GM21367 (cell line): ENCODE measurements around the gene ATXN7.
A peak's percentile ranks its signal among the peaks of the same experiment; 100 is the strongest.

Experiments
- ATAC-seq: cut with Tn5 transposase; IDR thresholded peaks from one replicate; pipeline ENCODE4 v1.9.1; 2021; ENCODE audit not compliant: unreplicated experiment

Gene ATXN7

DNA sequence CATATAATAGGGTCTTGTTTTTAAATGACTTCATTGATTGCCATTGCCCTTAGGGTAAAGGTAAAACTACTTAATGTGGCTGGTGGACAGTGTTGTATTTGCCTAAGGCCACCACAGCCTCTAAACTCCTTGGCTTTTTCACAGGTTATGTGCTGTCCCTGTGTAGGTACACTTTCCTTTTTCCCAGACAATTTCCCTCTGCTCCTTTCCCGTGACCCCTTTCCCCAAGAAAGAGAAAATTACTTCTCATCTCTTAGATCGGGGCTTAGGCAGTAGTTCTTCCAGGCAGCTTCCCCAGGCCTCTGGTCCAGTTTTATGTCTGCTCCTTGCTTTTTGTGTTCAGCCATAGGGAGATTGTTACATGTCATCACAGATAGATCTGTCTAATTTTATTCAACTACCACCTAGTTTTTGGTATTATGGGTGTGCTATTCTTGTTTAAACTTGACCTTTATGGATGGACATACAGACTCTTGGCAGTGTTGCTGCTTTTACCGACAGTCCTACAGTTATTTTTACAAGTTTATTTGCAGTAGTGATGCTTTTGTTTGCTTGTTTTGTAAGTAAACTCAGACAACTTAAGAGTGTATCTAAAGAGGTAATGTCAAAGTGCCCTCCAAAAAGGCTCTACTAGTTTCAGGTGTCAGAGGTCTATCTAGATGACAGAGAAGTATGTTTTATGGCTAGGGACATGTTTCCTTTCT is 69.0 kb downstream of the ATXN7 start:
- ATAC-seq, result no peak

DNA sequence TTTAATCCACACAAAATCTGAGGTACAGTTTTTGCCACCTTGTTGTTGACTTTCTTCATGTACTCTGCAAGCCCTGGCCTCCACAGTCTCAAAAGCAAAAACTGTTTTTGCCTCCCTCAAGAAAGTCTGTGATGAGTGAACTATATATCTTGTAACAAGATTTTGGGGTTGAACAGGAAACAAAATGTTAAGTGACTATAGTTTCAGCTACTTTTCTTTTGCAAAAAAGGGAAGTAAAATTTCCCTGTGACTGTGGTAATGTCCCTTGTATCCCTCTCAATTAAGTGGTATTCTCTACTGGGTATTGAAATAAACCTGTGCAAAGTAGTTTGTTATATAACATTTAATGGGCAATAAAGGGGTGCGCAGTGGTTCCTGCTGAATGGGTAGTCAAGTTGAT is 69.8 kb downstream of the ATXN7 start:
- peak; percentile 67 for ATAC-seq

DNA sequence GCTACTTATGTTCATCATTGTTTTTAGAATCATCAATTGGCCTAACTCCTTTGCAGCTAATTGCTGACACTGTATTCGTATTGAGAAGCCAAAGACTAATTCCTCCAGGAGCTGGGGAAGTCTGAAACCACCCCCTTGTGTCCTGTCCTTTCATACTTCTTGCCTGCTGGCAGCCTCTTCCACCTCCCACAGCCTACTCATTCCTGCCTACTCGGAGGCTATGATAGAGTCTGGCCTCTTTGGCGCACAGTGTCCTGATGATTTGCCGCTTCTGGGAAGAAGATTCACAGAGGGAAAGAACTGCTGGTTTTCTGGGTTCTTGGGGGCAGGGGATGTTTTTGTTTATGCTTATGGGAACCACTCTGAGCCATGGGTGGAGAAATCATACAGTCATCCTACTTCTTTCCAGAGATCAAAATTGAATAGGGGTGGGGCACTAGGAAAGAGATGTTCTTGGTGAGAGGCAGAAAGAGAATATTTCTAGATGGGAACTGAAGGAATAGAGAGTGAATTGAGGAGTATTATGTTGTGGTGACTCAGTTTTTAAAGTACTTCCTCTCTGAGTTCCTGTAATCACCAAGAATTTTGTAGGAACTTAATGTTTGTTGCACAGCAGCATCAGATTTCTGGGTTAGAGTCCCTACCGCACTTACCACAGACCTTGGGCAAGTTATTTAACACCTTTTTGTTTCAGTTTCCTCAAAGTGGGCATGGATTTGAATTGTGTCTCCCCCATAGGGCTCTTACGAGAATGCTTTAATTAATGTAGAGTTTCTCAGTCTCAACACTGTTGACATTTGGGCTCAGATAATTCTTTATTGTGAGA is 70.6 kb downstream of the ATXN7 start:
- ATAC-seq, result no peak

DNA sequence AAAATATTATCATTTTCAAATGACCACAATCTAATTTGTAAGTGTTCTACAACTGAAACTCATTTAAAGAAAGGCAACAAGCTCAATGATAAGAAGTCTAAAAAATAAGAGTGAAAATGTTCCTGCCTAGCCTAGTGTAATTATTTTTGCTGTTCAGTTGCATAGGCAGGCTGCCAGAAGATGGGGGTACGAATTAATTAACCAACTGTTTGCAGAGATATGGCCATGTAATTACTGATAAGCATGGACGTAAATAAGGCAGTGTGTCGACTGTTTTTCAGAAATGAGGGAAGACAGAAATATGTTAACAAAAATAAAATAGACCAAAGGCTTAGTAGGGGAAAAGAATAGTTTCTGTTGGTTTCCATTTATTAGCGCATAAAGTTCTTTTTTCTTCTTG is 73.3 kb downstream of the ATXN7 start:
- ATAC-seq, result no peak

DNA sequence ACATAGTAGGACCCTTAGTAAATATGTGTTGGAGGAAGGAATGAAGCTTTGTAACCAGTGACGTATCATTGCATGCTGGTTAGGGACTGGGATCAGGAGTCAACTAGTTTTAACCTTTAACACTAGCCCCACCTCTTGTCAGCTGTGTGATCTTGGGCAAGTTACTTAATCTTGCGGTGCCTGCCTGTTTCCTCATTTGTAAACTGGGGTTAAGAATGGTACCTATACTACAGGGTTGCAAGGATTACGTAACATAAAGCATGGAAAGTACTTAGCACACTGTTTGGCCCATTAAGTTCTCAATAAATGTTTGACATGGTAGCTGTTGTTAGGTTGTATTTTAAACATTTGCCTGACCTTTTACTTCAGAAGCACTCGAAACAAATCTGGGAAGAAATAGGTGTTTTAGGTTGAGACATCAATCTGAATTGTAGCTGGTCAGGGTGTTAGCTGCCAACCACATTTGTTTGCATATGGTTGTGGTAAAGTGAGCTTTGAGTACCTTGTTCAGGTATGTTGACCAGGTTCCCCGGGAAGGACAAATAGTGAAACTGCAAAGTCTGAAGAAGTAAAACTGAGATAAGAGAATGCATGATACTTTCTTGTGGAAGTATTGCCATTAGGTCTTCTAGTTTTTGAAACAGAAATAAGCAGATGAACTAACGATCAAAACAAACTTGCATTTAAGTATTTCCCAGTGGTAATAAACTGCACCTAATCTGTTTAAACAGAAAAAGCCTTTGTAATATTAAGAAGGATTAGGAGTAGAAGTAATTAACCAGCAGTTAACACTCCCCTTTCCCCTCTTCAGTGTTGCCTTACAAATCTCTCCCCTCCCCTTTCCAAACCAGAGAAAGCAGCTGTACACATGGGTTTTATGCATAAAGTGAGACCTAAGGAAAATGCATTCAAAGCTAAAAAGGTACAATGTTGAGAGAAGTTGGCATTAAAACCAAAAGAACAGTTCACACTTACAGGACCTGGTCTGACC is 74.3 kb downstream of the ATXN7 start:
- peak; percentile 49 for ATAC-seq

DNA sequence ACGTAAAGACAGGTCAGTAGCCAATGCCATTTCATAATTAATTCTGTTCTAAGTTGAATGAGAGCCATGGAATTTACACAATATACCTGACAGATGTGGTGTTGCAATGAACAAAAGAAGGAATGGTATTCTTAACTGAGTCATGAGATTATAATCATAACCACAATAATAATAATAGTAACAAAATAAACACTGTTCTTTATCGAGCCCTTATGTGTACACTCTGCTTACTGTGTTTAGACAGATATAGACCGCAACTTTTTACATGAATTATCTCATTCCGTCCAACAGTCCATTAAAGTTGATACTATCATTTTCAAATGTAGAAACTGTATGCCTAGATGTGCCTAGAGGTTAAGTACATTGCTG is 76.7 kb downstream of the ATXN7 start:
- ATAC-seq, result no peak

DNA sequence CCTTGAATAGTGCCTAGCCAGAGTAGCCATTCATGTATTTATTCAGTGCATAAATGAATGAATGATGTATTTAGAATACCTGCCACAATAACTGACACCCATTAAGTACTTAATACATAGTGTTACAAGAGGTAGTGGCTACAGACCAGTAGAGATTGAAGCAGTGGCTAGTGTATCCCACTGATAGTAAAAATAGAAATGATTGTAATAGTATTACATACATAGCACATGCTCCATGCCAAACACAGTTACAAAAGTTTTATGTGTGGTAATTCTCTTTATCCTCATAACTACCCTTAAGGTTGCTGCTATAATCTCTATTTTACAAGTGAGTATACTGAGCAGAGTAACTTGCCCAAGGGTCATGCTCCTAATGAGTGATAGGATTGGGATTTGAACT is 78.9 kb downstream of the ATXN7 start:
- ATAC-seq, result no peak

DNA sequence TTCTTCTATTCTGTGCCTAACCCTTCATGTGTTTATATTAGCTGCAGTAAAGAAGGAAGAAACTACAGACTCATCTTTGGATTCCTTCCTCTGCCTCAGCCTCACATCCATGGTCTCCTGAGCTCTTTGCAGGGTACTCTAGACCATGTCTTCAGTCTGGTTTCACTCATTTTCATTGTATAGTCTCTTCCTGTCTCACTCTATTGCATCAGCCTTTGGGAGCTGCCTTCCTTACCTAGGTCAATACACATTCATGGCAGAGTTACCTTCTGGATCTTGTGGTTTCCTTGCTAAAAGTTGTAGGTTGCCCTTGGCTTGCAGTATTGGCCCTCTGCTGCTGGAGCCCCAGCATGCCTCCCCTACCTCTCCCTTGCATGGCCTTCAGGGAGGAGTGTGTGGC is 80.0 kb downstream of the ATXN7 start:
- ATAC-seq, result no peak

DNA sequence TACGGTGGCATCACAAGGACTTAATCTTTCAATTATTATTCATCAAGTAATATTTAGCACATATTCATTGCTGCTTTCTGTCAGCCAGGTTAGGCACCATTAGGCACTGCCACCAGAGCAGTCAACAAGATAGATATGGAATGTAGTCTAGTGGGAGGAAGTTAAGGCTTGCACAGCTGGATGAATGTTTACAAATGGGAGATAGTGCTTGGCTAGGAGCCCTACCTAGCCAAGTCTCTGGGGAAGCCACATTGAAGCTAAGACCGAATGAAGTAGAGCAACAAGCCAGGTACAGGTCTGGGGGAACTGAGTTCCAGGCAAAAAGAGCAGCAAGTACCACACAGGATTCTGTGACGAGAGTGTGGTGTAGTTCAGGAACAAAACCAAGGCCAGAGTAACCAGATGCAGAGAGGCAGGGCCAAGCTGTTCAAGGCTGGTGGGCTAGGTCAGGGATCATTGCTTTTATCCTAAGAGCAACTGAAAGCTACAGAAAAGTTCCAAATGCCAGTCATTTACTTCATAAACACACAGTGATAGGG is 82.0 kb downstream of the ATXN7 start:
- no peak for ATAC-seq

DNA sequence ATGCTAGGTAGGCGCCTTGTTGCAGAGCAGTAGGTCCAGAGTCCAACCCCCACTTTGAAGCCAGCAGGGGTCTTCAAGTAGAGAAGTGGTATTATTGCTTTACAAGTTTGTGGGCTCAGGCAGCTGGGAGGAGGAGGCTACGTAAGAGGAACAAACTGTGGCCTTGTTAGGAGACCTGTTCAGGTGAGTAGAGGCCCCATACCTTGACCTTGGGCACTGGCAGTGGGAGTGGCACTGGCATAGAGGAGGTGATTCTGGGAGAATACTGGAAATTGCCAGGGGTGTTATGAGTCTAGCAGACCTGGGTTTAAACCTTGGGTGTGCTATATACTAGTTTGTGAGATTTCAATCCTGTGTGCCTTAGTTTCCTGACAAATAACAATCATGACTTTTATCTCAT is 83.1 kb downstream of the ATXN7 start:
- no peak for ATAC-seq

DNA sequence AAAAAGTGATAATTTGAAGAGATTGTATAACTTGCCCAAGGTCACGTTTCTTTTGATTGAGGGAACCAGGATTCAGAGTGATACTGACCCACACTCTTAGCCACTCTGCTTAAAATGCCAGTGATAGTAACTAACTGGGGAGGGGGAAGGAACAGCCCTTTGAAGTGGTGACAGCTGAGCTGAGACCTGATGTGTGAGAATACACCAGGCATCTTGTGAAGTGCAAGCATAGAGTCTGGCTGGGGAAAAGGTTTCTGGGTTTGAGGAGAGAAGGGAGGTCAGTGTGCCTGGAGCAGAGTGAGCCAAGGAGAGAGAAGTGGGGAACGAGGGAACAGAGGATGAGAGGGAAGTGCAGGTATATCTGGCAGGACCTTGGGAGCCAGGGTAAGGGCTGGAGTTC is 83.9 kb downstream of the ATXN7 start:
- no peak for ATAC-seq

DNA sequence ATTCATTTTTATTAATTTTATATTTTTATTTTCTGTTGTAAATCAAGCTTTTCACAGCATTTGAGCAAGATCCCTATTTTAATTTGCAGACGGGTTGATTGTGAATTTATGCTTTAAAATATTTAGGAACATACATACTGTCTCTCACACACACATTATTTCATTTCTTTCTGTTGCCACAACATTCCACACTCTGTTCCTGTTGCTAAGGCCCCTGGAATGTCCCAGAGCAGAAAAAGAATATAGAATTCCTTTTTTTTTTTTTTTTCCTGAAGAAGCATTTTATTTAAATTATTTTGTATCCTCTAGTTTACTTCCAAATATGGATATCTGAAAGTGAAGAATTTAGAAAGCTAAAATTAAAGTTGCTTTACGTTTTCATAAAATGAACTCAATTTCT is 85.3 kb downstream of the ATXN7 start:
- ATAC-seq, result no peak

DNA sequence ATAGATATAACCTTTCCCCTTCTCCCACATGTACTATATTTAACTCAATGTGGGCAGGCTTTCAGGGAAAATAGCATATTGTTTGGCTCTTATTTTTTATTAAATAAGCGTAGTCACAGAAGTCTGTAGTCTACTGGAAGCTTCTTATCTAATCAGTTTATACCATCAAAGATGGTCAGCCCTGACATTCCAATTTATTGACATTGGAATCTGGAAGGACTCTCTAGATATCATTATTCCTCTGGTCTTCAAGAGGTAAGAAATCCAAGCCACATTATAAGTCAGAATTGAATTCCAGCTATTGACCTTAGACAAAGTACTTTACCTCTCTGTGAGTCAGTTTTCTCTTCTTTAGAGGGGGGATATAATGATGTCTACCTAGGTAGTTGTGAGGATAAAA is 87.0 kb downstream of the ATXN7 start:
- ATAC-seq, result no peak

DNA sequence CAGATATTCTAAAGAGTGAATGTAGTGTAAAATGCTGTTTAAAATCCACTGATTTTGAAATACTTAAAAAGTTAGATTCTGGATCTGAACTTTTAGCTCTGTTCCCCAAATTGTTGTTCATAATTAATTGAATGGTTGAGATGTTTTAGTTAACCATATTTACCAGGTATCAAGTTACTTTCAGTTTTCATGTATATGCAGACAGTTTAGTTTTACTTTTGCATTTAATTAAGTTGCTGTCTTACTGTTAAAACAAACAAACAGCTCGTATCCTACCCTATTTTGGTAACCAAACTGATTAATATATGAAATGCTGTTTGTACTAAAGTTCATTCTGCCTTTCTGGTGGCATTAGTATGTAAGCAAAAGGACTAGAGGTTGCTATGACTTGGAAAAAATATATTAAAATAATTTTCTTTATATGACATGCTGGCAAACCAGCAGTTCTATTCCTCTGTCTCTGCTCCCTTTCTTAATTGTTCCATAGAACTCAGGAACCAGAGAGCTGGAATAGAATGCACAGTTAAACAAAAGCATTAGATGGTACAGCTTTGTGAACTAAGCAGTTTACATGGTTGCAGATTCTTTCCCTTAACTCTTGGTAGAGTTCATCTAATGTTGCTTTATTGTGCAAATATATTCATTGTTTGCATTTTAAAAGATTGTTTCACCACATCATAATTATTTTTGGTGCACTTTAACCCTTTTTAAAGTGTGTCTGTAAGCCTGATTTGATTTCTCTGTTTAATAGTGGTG is 88.0 kb downstream of the ATXN7 start:
- no peak for ATAC-seq

DNA sequence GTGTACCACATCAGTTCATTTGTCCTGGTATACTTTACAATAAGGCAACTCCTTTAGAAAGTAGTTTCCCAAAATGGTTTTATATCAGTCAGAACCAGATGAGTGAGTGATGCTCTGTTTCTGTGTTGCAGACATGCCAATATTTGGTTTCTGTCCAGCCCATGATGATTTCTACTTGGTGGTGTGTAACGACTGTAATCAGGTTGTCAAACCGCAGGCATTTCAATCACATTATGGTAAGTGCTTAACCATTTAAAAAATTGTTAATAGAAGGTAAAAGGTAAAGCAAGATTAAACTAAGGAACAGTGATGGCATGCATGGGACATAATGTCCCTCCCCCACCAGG is 88.6 kb downstream of the ATXN7 start:
- no peak for ATAC-seq

DNA sequence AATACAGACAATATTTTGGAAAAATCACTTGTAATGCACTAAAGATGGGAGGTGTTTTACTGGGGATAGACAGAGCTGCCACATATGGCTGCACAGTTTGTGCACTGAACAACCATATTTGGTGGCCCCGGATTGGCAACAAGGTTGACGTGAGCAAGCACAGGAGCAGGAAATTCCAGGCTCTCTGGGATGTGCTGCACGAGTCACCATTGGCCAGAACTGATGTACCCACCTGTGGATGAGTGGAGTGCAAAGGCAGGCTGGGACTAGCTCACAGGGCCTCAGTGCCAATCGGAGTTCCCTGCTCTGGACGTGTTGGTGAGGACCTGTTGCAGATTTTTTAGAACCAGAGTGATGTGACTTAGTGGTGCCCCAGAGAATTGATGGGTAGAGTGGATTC is 90.5 kb downstream of the ATXN7 start:
- ATAC-seq, result no peak

DNA sequence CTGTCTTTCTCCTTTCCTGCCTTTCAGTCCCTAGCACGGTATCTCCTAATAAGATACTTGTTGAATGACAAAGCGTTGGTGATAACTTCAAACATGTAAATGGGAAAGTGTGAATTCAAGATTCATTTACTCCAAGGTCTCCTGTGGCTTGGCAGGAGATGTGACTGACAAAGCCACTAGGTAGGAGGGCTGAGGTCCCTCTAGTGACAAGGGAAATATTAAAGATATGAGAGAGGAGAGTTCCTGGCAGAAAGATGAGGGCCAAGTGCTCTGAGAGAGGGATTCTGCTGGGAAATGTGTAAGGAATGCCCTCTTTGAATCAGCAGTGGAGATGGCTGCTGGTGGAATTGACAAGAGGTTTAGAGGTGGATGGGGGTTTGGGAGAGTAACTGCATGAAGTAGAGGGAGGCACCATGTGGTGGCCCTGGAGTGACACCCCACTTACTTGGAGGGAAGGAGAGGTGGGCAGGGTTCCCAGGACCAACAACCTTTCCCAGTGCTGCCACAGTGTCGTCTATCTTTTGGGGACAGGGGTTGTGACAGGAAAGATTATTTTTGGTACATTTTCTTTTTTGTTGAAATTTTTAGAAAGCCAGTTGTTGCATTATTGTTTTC is 91.5 kb downstream of the ATXN7 start:
- ATAC-seq, result no peak

DNA sequence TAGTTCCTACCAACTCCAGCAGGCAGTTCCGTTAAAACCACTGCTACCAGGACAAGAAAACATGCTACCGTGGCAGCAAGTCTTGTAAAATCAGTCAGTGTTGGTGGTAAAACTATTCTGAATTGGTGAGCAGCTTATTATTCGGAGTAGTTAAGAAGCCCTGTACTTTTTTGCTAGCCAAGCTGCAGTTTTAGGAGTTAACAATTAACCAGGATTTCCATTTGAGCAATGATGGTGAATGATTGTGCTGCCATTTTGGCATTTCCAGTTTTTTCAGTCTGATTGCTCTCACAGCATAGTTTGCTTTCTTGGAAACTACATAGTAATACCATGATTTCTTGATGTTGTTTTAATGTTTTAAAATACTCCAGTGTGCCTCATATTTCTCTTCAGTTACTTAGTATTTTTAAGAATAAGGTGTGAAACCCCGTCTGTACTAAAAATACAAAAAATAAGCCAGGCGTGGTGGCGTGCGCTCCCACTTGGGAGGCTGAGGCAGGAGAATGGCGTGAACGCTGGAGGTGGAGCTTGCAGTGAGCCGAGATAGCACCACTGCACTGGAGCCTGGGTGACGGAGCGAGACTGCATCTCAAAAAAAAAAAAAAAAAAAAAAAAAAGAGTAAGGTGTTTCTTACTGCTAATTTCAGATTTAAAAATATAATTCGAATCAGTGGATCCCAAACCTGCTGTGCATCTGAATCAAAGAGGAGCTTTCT is 92.3 kb downstream of the ATXN7 start:
- ATAC-seq, result no peak

DNA sequence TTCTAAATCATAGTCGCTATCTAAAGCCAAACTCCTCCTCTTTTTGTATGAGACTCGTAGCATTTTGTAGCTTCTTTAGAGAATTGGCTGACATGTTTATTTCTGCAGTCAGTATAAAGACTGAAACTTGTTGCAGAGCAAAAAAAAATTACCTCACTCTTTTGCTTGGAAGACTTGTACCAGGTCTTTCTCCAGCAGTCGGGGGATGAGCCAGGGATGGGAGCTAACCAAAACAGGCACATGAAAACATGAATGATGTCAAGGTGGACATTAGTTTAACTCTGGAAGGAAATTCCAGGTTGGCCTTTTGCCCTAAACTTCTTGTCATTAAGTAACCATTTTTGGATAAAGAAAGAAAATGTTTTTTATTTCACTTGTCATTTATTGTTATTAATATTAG is 95.5 kb downstream of the ATXN7 start:
- no peak for ATAC-seq
